CD4-positive, alpha-beta T cell treated with Interleukin-21 for 1 hour (primary cell): ENCODE measurements around the gene MATN1.

Experiments
- DNase-seq: peaks from one replicate; pipeline ENCODE4 v3.0.0-alpha.2; 2020

The MATN1 gene

DNA sequence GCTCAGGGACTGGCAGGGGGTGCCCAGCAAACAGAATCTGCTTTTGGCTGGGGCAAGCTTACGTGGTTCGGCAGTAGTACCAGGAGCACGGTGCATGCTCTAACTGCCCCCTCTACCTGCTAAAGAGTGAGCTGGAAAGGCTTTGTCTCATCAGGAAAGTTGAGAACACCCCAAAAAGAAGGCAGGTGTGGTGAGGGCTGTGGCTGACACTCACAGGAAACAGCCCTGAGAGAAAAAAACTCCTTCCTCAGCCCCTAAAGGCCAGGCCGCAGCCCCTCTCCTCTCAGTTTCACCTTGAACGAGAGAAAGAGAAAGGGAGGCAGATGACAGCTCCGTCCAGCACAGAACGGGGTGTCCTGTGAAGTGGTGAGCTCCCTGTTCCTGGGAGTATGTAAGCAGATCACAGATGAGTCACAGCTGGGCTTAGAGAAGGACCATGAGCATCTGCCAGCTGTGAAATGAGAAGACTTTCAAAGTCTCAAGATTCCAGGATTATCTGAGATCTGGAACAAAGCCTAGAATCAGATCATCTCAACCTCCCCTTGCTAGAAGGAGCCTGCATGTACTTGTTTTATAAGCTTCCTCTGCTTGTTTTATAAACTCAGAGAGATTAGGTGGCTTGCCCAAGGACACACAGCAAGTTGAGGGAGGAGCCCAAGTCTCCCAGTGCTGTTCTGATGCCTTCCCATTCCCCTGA, 20.8 kb upstream of the MATN1 start:
- peak; percentile 66 for DNase-seq

DNA sequence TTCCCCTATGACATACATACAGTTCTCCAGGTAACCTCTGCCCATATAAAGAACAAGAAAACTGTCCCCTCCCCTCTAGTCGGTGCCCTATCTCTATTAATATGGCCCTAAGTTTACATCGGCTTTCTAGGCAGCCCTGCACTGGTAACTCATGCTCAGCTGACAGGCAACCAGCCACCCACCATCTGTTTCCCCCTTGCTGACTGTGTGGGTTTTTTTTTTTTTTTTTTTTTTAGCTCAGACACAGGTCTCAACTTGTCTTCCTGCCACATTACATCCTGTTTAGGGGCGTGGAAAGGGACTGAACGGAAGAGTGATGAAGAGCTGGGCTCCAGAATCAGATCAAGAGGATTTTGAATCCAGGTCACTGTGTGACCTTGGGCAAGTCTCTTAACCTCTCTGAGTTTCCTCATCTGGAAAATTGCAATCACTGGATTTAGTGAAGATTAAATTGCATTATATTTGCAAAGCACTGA, 20.2 kb upstream of the MATN1 start:
- peak; percentile 87 for DNase-seq

DNA sequence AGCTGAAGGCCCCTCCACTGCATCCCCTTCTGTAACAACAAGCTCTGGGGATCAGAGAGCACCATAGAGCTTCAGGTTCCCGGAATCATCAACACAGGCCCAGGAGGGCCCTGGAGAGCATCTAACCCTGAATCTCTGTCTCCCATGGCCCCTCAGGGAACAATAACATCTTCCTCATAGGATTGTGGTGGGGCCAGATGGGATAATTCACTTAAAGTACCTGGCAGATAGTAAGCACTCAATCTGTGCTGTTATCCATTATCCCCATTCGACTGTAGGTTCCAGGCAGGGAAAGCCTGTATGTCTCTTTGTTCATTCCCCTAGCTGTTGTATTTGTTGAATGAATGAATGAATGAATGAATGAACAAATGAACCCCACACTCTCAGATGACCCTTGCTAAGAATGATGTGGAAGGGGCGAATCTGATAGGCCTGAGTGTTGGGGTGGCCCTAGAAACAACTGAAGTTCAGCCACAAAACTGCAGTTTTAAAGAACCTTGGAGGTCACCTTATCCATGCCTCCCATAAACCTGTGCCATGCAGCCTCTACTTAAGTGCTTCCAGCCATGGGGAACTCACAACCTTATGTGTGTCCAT, 19.7 kb upstream of the MATN1 start:
- no peak for DNase-seq

DNA sequence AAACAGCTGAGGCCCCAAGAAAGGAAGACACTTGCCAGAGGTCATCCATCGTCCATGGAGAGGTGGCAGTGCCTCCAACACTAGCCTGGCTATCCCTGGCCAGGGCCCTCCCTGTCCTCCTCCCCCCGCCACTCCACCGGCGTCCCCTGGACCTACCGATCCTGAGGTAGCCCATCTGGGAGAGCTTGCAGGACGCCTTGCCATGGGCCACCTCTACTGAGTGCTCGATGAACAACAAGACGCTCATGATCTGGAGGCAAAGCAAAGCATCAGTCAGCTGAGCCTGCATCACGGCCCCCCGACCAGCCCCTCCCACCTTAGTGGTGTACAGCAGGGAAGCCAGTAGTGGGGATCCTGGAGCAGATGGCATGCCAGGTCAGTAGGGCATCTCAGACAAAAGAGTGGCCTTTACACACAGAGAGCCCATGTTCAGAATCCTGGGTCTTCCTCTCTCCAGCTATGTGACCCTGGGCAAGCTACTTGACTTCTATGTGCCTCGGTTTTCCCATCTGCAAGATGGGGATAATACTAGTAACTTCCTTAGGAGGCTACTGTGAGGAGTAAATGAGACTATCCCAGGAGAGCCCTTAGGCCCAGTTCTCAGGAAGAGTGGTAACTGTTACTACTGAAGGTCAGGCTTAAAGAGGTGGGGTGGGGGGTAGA, 19.0 kb upstream of the MATN1 start:
- DNase-seq: no peak

DNA sequence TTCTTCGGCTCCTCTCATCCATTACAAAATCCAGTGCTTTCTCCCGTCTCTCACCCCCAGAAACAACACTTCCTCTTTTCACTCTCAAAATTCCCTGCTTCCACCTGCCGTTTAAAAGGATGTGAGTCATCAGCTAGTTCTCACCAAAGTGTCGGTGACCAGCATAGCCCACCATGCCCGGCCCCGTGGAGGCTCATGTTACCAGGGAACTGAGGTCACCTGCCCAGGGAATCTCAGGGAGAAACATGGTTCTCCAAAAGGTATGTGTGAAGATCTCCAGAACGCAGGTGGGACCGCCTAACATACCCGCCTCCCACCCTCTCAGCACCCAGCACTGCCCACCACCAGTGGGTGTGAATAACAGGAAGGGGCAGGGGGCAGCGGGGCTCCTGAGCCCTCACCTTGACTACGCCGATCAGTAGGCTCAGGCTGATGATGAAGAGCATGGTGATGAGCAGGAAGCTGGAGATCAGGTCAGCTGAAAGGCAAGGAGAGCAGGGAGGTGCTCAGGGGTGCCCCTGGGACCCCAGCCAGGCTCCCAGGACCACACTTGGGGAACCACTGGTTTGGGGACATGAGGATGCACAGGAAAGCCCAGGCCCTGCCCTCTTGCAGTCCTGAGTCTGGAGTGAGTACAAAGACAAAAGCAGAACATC, 18.0 kb upstream of the MATN1 start:
- no peak for DNase-seq

DNA sequence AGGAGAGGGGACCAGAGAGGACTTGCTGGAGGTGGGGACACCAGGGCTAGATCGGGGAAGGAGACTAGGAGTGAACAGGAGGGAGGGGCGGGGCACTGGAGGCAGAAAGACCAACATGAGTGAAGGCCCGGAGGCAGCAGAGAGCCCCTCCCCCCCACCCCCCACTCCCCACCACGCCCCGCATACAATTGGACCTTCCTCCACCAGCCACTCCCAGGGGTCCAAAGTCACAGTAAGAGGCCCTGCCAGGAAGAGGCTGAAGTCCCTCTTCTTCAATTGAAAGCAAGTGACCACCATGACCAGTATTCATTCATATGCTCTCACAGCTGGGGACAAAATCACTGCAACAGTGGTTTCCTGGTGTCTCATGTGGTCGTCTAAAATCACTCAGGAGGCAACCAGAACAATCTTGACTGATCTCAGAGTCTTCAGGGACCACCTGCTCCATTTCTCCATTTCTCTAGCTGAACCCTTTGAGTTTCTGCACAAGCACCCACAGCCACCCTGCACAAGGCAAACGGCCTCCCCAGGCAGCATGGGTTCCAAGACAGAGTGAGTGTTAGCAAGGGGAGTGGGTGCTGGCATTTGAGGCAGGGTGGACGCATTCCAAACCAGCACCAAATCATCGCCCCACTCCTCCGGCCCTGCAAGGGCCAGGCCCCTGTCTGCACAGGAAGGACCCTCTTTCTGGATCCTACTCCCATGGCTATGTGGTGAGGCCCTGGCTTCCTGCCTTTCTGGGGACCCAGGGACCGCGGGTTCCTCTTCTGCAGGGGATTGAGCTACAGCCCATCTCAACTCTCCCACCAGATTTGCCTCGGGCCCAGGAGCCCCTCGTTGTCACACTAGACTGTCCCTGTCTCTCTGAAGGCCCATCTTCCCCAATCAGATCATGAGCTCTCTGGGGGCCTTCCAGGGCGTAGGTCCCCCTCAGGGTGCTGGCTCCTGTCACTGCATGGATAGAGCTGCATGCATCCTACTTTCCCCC, 17.2 kb upstream of the MATN1 start:
- no peak for DNase-seq

DNA sequence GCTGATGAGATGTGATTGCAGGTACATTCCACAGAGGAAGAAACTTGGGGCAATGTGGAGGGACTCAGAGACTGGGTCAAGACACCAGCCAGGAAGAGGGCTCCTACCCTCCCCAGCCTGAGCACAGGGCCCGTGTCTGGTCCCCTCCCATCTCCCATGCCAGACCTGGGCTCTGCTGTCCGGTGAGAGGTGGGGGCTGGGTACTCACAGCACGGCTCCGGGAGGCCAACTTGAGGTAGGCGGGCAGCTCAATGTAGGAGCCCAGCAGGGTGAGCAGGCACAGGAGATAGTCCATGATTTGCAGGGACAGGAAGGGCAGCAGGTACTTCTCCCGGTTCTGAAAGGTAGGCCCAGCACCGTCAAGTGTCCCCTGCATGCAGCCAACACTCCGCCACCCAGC, 16.2 kb upstream of the MATN1 start:
- DNase-seq: no peak

DNA sequence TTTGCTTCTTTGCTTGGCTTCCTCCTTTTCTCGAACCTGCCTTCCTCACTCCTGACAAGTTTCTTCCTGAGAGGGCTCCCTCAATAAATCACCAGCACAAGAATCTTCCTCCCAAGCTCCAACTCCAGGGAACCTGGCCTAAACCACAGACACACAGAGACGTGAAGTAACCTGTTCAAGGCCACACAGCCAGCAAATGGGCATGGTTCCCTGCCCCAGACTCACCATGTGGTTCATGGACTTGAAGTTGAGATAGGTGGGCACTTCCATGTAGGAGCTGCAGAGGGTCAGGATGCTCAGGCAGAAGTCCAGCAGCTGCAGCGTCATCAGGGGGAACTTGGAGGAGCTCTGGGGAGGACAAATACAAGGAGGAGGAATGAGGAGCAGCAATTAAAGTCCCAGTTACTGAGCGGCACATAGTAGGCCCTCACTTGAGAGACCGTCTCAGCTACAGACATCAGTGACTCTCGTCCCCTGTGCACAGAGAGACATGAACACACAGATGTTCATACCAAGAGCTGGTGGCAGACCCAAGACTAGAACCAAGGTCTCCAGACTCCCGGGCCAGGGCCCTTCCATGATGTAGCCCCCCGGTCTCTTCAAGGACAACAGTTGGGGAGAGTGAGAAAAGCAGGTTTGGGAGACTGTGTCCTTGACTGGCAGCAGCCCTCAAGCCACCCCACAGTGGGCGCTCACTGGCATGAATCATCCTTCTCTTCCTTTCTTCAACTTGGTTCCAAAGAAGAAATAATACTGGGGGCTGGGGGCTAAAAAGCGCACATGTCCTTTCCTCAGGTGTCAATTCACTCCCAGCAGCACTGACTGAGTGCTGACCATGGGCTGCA, 15.6 kb upstream of the MATN1 start:
- DNase-seq: no peak

DNA sequence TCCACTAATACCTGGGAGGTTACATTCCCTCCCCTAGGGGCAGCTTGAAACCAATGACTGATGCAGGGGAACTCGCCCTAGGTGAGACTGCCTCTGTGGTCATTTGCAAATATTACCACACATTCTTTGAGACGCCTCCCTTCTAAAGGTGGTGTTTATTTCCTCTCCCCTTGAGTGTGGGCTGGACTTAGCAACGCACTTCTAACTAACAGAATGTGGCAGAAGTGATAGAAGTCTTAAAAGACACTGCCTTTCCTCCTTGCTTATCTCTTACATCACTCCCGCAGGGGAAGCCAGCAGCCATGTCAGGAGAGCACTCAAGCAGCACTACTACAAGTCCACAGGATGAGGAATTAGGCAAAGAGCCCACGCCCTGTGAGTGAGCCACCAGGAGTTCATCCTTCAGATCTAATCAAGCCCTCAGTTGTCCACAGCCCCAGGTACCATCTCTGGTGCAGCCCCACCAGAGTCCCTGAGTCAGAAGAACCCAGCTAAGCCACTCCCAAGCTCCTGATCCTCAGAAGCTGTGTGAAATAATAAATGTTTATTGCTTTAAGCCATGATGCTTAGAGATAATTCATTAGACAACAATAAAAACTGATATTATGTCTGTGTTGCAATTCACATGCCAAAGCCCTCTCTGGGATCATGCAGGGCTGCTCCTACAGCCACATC, 14.8 kb upstream of the MATN1 start:
- no peak for DNase-seq

DNA sequence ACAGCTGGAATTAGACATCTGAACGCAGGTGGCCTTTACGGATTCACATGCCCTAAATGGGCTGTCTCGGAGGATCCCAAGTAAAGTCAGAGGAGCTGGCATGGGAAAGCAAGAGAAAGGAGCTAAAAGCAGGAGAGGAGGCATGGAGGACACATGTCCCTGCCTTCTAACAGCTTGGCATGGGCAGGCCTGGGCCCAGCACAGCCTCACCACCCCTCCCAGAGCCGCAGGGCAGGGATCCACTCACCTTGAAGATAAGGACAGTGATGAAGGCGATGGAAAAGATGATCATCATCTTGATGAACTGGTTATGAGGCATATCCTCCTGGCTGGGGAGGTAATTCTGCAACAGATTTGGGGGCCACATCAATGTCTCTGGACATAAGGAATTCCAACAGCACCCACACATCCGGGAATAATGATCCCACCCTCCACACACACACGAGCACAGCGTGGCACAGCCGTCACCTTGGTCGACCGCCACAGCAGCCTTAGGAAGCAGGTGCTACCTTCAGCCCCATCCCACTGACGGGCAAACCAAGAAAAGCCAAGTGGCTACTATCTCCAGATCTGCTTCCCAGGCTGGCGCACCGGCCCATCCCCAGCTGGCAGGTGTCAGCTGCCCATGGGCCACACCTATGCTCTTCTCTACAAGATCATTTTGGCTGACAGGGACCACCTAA, 14.1 kb upstream of the MATN1 start:
- DNase-seq: no peak

DNA sequence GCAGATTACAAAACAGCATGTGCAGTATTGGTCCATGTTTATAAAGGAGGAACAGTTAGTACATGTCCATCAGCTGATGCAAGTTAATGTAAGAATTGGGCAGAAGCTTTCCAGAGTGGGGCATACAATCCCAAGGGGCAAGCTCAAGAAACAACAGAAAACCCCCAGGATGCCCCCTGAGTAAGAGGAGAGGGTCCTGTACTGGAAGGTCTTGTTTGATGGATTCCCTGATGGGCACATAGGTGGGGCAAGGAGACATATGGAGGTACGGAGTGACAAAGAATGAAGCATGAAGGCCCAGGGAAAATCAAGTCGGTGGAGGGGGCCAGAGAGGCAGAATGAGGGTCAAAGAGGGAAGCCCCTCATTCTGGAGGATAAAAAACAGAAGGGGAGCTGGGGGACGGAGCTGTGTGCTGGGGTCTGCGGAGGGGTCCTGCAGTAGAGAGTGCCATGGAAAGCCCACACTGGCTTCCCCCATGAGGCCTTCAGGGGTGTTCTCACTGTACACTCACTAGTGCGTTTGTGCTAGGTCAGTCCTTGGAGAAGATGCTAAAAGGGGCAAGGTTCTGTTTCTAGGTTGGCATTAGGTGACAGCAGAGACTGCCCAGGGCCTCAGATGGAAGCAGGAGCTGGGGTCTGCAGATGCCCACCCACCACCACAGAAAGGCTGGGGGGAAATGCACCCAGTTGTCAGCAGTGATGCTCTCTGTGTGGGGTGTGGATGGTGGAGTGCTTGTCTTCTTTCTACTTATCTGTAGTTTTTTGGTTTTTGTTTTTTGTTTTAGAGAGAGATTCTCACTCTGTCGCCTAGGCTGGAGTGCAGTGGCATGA, 12.5 kb upstream of the MATN1 start:
- DNase-seq: no peak

DNA sequence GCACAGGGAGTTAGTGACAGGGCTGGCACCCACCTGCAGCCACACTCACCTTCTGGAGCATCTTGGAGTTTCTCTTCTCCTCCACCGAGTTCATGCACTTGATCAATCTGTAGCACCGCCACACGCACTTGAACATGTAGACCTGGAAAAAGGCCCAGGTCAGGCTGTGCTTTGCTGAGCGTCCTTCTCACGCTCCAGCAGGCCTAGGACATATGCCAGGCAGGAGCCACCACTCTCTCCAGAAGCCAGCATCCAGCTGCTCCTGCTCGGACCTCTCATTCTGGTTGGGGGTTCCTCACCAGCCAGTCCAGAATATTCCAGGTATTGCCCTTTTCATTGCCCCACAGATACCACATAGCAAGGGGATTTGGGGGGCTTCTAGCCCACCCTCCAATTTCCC, 11.7 kb upstream of the MATN1 start:
- DNase-seq: no peak

DNA sequence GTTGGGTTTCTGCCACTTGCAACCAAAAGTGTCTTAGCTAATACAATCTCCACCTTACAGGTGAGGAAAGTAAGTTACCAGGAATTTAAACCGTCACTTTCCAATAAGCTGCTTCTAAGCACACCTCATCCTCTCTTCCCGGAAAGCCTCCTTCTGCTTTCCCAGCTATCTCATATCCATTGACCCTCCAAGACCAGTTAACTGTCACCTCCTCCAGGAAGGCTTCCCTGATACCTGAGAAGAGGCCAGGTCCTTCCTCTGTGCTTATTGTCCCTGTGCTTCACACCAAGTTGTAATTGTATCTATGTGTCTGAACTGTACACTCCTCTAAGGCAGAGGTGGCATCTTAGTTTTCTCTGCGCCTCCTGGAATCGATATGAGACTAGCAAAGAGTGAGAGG, 11.2 kb upstream of the MATN1 start:
- no peak for DNase-seq

DNA sequence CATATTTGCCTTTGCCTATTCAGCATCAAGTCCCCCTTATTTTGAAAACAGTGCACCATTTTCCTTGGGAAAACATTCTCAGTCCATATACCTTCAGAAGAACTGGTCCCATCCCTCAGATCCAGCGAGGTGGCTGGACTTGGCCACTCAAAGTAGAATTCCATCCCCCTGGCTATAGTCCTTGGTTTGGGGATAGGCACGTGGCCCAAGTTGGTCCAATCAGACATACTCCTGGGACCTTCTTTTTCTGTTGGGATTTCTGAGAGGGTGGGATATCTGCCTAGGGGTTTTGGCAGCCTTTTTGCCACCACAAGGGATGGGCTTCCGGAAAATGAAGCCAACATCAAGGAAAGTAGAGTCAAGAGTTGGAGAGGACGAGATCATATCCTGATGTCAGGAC, 10.7 kb upstream of the MATN1 start:
- no peak for DNase-seq

DNA sequence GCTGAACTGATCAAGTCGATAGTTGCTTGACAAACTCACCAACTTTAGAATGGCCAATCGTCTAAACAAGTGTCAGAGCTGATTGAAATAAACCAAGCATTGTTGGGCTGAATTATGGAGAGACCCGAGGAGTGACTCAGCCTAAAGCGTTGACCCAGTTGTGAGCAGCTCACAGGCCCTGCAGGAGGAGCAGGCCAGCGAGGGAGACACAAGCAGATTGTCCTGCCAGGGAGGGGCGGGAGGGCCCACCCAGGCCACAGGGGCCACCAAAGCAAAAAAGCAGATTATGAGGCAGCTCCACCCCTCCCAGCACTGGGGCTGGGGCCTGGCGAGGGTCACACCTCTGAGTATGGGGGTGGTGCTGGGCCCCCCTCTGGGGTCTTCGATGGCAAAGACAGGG, 10.1 kb upstream of the MATN1 start:
- no peak for DNase-seq

DNA sequence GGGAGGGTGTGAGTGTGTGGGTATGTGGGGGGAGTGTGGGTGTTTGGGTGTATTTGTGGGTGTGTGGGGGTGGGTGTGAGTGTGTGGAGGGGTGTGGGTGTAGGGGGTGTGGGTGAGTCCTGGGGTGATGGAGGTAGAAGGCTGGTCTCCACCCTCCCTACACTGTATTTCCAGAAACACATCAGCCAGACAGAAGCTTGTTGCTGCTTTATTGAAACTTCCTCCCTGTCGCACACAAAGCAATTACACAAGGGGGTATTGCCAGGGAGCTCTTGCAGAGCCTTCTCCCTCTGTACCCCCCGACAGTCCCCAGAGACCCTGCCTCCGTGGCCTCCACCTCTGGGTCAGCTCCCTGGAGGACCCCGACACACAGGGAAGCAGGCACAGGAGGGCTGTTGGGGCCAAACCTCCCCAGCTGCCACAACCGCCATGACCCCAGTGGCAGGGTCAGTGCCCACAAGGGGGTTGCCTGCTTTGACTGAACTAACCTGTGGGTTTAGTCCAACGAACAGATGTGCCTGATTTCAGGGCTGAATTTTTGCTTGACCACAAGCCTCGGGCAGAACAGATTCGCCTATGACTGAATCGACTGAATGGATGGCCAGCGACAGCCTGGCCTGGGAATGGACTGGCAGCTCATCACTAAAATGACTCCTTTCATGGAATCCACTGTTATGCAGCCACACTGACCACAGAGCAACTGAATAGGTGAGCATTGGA, 9.1 kb upstream of the MATN1 start:
- DNase-seq: no peak

DNA sequence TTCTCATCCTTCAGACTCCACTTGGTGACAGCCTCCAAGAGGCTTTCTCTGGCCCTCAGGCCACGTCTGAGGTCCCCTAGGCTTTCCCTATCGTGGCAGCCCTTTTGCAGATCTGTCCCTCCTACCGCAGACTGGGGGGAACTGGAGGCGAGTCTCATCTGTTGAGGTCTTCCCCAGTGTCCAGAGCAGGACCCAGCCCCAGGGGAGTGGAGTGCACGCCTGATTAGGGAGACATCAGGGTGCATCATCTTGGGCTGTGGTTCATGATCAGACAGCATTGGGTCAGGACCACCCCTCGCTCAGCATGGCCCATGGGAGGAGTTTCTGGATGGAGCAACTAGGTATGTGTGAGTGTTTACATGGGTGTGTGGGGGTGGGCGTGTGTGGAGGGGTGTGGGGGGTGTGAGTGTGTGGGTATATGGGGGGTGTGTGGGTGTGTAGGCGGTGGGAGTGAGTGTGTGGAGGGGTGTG, 8.5 kb upstream of the MATN1 start:
- no peak for DNase-seq

DNA sequence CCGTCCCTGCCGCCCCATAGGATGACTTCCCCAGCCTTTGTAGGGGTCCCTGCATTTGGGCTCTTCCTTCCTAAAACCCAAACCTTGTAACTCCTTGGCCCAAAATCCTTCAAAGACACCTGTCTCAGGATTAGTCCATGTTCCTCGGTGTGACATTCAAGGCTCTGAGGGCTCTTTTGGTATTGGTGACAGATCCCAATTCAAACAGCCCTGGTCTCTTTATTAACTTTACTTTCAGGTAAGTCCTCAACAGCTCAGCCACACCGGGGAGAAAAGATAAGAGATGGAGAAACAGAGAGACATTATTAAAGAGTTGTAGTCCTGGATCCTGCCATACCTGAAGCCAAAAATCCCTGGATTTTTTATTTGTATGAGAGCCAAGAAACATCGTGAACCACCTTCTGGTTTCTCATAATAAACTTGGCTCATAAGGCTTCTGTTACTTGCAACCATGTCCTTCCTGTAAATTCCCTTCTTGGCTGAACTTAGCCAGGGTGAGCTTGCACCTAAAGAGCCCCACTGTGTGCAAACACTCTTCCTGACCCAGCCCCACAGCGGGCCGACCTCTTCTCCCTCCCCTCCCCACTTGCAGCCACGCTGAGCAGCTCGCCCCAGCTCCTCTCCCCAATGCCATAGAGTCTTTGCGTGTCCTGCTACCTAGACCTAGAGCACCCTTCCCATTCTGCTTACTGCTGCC, 7.9 kb upstream of the MATN1 start:
- DNase-seq: no peak
